Measurements from ENCODE around the gene PYCARD. TPM values are rescaled to one million over a fixed set of nuclear protein-coding genes. Genes with fewer than 3 reads are reported as not detected.
"Not testable (repeated sequence)": the region's sequence is repeated elsewhere in the genome, so short reads cannot be mapped to it uniquely, and the experiment has no call there.

Gene PYCARD
- total RNA-seq, 1 donor from 2014 or later, result 33.1 TPM

DNA sequence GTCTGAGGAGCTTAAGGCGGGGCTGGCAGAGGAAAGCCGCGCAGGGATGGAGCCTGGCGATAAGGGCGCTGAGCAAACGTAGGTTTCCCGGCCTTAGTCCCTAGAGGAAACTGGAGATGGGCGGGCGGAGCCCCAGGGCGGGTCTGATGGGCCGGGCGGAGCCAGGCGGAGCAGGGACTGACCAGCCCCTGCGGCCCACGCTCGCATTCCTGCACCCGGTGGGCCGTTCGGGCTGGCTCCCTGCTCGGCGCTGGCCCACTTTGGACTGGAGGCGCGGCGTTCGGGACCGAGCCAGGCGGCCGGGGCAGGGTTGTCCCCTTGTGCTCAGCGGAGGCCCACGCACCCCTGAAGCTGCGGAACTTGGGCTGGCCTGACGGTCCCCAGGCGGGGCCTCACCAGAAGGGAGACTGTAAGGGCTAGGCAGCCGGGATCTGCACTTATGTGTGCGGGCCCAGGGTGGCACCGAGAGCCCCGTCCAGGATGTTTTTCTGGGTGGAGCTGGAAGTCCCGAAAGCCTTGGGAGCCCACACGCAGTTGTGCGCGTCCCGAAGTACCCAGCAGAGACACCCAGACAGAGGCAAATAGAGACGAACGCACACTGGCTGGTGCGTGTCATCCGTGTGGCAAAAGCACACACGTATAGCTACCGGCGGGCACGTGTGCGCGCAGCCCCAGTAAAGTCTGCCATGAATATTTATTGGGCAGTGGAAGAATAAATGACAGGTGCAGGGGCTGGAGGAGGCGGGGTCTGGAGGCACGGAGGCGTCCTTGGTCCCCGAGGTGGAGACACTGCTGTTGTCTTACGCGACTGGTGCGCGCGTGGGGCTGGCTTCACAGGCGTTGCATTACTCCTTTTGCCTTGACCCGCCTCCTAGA, 13.0 kb upstream of the PYCARD start:
- DNase-seq (ENCODE audit: extremely low read depth, low read depth, low spot score), result no peak

DNA sequence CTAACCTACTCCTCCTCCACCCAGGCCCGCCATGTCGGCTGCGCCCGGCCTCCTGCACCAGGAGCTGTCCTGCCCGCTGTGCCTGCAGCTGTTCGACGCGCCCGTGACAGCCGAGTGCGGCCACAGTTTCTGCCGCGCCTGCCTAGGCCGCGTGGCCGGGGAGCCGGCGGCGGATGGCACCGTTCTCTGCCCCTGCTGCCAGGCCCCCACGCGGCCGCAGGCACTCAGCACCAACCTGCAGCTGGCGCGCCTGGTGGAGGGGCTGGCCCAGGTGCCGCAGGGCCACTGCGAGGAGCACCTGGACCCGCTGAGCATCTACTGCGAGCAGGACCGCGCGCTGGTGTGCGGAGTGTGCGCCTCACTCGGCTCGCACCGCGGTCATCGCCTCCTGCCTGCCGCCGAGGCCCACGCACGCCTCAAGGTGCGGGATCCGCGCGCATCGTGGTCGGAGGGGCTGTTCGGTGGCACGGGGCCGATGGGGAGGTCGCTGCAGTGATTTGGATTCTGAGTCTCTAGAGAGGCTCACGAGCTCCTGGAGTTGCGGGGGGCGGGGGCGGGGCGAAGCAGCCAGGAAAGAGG, 12.2 kb upstream of the PYCARD start:
- no peak for DNase-seq (ENCODE audit: extremely low read depth, low read depth, low spot score)

DNA sequence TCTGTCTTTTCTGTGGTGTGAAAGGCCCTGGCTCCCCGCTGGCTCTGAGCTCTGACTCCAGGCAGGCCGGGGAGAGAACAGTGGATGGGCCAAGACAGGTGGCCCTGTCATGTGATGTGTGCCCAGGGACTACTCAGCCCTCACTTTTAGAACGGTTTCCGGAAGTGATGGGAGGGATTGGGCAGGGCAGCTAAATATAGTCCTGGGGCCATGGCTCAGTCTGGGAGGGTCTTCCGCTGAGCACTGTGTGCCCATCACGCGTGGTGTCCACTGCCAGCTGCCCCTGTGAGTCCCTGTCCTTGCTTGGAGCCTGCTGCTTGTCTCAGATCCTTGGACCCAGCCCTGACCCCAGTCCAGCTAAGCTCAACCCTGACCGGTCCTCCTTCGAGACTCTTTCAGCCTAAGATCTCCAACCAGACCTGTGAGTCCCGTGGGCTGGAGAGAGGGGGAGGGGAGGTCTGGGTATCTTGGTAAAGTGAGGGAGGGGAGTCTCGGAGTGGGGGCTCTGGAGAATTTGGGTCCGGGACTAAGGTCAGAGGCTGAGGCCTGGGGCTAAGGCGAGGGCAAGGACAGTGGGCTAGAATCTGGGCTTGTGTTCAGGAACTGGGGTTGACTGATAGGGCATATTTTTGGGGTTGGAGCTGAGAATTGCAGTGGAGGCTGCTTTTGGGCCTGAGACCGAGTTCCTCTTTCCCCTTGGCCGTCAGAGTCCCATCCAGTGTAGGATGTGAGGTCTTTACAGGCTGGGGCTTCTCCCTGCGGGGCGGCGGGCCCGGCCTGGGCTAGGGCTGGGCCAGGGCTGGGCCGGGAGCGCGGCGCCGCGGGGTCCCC, 11.5 kb upstream of the PYCARD start, which contains the start of gene TRIM72:
TRIM72 (plus strand) TSS at position 243 of the 831 bp plus-strand sequence. CDS start 620 bp downstream, outside the sequence.
- DNase-seq (ENCODE audit: extremely low read depth, low read depth, low spot score), result no peak

DNA sequence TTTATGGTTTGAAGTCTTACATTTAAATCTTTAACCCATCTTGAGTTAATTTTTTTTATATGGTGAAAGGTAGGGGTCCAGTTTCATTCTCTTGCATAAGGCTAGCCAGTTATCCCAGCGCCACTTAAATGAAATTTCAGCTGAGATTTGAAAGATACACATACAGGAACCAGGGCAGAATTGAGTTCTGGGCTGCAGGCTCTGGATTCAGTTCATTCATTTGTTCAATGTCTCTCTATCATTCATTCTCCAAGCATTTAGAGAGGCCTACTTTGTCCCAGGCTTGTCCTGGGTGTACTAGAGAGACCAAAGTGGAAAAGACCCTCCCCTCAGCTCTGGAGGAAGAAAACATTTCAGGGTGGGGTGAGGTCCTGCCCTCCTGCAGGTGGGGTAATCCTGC, 10.8 kb upstream of the PYCARD start:
- DNase-seq (ENCODE audit: extremely low read depth, low read depth, low spot score), result no peak

DNA sequence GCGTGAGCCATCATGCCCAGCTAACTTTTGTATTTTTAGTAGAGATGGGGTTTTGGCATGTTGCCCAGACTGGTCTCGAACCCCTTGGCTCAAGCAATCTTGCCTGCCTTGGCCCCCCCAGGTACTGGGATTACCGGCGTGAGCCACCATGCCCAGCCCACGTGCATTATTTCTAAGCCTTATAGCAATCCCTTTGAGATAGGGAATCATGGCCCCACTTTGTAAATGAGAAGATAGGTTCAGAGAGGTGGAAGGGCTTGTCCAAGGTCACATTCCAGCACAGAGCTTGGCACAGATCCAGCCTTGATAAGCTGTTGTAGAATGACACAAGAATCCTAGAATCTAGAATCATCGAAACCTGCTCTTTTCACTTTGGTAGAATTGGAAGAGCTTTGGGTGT, 4.2 kb upstream of the PYCARD start:
- DNase-seq (ENCODE audit: extremely low read depth, low read depth, low spot score), result no peak

DNA sequence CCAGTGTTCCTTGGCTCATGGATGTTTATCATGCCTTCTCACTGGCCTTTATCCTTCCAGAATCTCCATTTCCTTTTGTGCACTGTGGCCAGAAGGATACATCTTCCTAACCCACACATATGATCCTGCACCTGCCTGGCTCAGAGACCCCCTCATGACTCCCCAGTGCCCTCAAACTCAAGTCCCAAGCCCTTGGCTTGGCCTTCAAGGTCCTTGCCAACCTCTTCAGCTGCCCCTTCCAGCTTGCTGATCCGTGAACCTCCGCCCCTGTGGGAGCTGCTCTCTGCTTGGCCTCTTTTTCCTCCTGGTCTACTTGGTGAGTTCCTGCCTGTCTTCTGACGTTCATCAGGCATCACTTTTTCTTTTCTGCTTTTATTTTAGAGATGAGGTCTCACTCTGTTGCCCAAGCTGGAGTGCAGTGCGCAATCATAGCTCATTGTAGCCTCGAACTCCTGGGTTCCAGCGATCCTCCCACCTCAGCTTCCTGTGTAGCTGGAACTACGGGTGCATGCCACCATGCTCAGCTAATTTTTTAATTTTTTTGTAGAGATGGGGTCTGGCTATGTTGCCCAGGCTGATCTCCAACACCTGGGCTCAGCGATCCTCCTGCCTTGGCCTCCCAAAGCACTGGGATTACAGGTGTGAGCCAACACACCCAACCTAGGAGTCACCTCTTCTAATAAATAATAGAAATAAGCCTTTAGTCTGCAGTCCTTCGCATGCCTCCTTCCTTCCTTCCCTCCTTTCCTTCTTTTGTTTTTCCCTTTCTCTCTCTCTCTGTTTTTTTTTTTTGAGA, 2.5 kb upstream of the PYCARD start:
- no peak for DNase-seq (ENCODE audit: extremely low read depth, low read depth, low spot score)

DNA sequence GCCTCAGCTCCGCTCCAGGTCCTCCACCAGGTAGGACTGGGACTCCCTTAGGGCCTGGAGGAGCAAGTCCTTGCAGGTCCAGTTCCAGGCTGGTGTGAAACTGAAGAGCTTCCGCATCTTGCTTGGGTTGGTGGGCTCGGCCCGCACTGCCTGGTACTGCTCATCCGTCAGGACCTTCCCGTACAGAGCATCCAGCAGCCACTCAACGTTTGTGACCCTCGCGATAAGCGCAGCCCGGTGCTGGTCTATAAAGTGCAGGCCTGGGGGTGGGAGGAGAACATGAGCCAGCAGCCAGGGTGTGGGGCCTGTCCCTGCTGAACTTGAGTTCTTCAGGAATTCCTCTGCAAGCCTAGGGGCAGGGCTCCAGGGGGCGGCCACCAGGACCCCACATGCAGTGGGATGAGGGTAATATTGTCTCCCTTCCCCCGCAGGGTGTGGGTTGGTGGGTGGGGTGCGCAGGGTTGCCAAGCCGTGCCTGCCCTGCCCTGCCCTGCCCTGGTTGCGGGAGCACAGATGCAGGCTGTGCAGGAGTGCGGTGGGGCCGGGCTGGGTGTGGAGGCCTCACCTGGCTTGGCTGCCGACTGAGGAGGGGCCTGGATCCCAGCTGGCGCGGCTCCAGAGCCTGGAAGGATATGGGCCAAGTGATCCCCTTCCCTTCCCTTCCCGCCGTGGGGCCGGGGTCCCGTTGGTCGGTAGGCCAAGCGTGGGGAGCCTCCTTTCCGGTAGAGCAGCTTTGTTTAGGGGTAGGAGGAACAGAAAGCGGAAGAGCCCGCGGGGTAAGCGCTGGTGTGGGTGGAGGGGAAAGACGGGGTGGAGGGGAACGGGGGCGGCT, 762 bp downstream of the PYCARD start:
- no peak for DNase-seq (ENCODE audit: extremely low read depth, low read depth, low spot score)

DNA sequence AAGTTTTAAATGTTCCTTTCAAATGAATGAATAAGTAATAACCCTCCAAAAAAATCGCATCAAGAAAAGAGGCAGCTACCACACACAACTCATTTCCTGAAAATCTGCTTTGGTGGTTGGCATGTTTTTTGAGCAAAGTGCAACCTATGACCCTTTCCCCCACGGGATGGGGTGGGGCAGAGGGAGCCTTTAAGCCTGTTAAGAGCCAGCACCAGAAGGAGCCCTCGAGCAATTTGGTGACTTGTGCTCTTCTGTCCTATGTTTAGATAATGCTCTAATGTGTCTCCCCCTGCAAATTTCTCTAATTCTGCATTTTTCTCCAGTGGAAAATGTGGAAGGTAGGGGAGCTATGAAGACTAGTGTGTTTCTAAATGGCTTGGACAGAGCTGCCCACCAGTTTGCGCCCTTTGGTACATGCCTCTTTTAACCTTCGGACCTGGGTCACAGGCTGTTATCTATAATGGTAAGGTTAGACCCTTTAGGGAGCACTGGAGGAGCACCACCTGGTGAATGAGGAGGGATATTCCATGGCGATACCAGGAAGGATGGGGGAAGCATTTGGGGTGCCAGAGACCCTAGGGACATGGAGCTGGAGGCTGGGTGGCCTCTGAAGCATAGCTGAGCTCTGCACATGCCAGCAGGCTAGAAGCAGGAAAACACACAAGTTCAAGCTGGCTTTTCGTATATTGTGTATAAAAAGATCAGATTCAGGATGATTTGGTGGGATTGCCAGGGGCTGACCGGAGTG, 1.6 kb downstream of the PYCARD start:
- no peak for DNase-seq (ENCODE audit: extremely low read depth, low read depth, low spot score)

DNA sequence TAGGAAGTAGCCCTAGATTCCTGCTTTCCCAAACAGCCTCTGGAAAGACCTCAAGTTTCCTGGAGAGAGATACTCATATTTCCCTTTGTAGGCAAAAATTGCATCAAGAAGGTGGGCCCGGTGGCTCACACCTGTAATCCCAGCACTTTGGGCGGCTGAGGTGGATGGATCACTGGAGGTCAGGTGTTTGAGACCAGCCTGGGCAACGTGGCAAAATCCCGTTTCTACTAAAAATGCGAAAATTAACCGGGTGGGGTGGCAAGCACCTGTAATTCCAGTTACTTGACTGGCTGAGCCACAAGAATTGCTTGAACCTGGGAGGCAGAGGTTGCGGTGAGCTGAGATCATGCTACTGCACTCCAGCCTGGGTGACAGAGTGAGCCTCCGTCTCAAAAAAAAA, 2.4 kb downstream of the PYCARD start:
- not testable (repeated sequence) for DNase-seq (ENCODE audit: extremely low read depth, low read depth, low spot score)

DNA sequence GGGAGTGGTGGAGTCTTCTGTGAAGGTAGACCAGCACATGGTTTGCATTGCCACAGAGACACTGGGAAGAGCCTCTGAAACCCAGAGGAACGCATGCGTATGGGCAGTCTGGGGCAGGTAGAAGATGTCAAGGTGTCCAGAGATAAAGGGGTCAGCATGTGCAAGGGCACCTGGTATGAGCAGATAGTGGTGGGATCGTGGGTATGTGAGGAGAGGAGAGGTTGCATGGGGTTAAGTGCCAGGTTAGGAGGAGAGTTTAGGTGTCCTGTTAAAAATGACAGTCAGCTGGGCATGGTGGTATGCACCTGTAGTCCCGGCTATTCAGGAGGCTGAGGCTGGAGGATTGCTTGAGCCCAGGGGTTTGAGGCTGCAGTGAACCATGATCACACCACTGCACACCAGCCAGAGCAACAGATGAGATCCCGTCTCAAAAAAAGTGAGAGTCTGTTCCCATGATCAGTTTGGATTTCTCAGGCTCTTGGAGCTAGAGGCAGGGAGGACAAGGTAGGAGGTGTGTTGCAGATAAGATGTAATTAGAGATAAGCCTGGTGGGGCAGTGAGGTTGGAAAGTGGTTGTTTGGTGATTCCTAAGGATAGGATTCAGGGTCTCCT, 3.0 kb downstream of the PYCARD start:
- DNase-seq (ENCODE audit: extremely low read depth, low read depth, low spot score), result no peak

DNA sequence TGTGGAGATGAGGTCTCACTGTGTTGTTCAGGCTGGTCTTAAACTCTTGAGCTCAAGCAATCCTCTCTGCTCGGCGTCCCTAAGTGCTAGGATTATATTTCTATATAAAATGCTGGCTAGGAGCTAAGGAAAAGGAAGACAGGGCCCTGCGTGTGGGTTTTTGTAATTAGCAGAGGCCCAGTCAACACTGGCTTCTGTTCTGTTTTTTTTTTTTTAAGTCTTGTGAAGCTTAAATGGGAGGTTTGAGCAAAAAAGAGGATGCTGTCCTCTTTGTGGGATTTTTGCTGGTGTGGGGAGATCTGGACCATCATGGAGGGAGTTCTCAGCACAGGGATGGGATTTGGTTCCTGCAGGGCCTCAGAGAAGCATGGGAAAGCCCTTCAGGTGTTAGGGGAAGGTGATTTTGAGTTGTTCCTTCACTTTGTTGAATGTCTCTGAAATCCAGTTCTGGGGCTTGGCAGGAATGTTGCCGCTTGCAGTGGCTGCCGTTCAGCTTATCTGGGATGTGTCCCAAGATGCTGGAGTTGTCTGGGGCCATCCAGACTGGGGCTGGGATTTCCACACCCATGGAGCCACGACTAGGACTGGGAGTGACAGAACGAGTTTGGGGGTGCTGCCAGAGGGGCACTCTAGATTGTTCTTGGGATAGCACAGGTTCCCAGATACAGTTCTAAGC, 4.2 kb downstream of the PYCARD start:
- DNase-seq (ENCODE audit: extremely low read depth, low read depth, low spot score), result no peak

DNA sequence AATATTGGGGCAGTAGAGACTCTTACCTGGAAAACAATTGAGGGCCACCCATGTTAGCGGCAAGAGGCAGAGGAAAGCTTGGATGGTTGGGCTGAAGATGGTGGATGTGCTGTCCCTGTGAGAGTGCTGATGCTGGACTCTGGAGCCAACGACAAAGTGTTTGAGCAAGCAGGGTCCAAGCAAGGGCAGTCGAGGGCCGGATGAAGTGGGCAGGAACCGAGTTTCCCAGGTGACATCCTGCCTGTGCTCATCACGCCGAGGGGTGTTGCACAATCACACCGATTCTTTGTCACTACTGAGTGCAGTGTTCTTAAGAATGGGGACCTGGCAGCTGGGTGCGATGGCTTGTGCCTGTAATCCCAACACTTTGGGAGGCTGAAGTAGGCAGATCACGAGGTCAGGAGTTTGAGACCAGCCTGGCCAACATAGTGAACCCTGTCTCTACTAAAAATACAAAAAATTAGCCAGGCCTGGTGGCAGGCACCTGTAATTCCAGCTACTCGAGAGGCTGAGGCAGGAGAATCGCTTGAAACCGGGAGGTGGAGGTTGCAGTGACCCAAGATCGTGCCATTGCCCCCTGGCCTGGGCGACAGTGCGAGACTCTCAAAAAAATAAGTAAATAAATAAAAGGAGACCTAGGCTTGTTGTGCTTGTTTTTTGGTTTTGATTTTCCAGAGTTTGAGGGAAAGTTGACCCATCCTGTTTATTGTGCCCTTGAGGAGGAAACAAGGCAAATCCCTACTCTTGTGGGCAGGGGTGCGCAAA, 6.1 kb downstream of the PYCARD start:
- DNase-seq (ENCODE audit: extremely low read depth, low read depth, low spot score), result no peak

DNA sequence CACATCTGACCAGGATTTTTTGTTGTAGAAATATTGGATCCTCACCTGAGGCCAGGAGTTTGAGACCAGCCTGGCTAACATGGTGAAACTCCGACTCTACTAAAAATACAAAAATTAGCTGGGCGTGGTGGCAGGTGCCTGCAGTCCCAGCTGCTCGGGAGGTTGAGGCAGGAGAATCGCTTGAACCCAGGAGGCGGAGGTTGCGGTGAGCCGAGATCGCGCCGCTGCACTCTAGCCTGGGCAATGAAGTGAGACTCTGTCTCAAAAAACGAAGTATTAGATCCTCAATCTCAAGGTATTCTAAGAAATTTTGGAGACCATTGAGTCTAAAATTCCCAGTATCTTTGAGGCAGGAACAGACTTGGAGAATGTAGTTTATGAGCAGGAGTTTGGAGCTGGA, 6.7 kb downstream of the PYCARD start:
- DNase-seq (ENCODE audit: extremely low read depth, low read depth, low spot score), result not testable (repeated sequence)

DNA sequence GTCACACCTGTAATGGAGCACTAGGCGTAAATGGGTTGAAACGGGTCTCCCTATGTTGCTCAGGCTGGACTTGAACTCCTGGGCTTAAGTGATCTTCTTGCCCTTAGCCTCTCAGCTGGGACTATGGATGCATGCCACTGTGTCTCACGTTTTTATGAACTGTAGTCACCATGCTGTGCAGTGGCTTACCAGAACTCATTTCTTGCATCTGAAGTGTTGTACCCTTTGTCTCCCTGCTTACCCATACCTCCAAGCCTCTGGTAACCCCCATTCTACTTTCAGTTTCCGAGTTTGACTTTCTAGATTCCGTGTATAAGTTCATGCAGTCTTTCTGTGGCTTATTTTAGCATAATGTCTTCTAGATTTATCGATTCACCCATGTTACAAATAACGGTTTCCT, 7.7 kb downstream of the PYCARD start:
- DNase-seq (ENCODE audit: extremely low read depth, low read depth, low spot score), result no peak

DNA sequence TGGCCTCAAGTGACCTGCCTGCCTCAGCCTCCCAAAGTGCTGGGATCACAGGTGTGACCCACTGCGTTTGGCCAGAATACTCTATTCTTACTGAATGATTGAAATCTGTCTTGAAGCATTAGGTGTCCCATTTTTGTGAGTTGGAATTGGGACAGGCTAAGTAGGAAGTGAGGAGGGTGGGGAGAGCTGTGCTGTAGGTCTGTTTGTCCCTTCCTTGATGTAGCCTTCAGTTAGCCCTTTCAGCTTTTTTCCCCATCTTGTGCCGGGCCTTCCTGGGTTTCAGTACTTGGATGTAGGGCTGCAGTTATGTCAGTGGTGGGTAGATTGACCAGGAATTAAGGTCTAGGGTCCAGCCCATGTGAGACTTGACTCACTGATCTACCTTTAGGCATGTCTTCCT, 8.7 kb downstream of the PYCARD start:
- no peak for DNase-seq (ENCODE audit: extremely low read depth, low read depth, low spot score)

DNA sequence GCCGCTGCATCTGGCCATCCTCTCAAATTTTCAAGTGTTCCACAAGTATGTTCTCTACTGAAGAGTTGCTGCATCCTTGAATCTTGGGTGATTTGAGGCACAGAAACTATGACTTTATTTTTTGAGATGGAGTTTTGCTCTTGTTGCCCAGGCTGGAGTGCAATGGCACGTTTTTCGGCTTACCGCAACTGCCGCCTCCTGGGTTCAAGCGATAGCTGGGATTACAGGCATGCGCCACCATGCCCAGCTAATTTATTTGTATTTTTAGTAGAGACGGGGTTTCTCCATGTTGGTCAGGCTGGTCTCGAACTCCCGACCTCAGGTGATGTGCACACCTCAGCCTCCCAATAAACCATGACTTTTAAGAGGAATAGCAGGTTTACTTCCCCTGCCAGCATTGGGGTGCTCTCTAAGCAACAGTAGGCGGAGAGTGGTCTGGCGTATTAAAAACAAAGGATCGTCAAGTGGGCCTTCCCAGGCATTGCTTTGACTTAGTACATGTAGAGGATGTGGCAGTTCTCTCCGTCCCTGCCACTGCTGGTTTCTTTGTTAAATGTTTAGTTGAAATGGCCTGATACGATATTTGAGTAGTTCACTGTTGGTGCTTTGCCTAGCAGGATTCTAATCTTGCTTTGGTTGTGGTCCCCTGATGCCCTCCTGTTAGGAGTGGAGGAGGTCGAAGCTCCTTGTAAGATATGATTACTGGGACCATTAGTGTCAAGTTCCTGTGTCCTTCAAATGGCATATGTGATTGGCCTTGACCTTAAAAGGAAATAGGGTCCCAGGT, 9.5 kb downstream of the PYCARD start:
- no peak for DNase-seq (ENCODE audit: extremely low read depth, low read depth, low spot score)
